ENCODE data around the gene PADI1.
A peak's percentile ranks its signal among the peaks of the same experiment; 100 is the strongest.
"Not testable (repeated sequence)": the region's sequence is repeated elsewhere in the genome, so short reads cannot be mapped to it uniquely, and the experiment has no call there.

The PADI1 gene

DNA sequence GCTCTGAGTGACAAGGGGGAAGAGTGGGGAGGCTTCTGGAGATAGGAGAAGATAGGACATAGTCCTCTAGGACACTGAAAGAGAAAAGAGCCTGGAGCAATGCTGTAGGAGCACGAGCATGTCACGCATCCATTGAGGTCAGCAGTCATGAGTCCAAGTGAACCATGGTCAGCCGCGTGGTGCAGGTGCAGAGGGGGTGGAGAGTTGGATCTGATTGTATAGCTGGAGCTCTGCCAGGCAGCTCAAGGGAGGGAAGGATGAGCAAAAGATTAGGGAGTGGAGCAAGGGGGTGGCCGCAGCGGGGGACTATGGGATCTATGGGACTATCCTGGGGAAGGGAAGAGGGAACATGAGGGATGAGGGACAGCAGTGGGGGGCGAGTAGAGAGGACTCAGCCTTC, 14.0 kb downstream of the PADI1 start:
- no peak for DNase-seq

DNA sequence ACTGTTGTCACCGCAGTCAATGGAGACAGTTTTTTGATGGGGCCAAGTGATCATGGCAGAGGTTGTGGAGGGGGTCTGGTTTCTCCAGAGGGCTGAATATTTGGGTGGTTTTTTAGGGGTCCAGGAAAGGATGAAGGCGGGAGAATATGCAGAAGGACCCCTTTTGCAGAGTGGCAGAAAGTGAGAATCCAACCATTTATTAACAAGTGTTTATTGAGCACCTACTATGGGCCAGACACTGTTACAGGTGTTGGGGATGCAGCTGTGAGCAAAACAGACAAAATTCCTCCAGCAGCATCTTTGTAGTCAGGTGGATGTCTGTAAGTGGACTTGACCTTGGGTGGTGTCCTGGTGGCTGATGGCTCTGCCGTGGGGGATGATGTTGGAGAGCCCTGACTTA, 15.4 kb downstream of the PADI1 start:
- no peak for DNase-seq

DNA sequence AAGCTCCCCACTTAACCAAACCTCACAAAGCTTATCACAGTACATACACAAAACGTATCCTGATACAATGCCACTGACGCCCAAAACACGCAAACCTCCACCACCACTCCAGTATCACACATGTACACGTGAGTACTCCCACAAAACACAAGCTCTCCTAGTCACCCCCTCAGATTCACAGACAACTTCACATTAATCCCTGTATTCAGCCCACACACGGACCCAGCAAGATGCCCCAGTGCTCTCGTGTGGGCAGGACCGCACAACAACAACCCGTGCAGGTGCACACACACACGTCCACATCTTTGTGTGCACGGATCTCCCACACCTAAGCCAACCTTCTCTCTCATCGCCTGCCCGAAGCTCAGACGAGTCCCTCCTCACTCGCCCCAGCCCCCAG, 17.6 kb downstream of the PADI1 start:
- DNase-seq = no peak

DNA sequence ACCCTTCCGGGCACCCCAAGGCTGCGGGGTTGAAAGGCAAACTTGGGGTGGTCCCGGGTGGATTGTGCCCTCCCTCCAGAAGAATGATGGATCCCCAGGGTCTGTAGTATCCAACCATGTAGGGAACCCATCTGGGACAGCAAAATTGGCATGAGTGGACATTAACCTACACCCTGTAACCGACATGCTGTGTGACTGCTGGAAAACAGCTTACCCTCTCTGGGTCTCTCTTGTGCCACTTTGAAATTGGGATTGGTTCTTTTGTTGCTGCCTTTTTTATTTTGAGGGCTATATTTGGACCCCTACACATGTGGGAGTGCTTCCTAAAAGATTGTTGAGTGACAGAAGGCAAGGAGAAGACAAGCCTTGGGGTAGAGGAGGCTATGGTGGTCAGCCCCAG, 19.5 kb downstream of the PADI1 start:
- DNase-seq = no peak

DNA sequence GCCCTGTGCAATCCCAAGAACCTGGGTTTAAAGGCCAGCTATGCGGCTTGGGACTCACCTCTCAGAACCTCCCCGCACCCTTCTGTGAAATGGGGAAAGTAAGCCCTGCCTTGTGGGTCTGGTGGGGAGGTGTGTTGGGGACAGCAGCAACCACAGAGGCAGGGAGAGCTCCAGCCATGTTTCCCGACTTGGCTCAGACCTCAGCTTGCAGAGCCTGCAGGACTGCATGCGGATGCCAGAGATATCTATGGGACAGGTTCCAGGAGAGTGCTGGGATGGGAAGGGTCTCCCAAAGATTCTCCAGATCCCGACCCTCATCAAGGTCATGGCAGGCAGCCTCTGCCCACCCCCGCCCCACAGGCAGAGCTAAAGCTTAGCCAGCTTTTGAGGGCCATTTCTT, 20.2 kb downstream of the PADI1 start:
- no peak for DNase-seq

DNA sequence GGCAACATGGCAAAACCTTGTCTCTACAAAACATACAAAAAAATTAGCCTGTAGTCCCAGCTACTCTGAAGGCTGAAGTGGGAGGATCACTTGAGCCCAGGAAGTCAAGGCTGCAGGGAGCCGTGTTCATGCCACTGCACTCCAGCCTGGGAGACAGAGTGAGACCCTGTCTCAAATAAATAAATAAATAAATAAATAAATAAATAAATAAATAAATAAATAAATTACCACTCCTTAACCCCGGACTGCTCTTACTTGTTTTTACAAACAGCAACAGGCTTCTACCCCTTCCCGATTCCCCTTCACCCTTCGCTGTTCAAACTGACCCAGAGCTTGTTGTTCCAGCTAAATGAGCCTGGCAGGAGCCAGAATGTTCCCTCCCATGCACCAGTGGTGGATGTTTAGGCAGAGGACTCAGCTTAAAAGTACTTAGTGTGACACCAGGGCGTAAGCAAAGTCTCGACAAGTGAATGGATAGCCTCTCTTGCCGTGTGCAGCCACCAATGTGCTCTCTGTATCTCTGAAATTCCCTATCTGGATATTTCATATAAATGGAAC, 22.5 kb downstream of the PADI1 start:
- DNase-seq = no peak

DNA sequence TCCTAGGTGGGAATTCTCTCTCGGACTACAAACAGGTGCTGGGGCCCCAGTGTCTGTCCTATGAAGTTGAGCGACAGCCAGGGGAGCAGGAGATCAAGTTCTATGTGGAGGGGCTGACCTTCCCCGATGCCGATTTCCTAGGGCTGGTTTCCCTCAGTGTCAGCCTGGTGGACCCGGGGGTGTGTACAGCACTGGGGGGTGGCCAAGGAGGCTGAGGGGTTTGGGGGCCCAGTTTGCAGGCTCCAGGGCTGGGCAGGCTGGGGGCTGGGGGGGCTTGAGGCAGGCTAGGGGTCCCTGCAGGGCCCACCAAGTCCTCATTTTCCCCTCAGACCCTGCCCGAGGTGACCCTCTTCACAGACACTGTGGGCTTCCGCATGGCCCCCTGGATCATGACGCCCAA, 23.7 kb downstream of the PADI1 start:
- no peak for DNase-seq

- DNase-seq = no peak
These were observed 24.5 kb downstream of the PADI1 start for GRCh38 chr1:17229379-17229778.

DNA sequence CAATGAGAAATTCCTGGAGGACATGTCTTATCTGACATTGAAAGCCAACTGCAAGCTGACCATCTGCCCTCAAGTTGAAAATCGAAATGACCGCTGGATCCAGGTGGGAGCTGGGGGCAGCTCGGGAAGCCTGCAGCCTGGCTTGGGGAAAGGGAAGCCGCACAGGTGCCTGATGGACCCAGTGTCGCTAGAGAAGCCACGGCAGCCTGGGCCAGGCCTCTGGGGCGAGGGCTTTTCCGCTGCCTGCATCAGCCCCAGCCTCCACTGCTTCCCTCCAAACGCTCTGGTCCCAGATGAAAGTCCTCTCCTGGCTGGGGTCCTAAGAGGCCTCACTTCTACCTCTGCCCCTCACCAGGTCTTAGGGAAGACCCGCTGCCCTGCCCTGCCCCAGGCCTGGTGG, 25.2 kb downstream of the PADI1 start:
- no peak for DNase-seq

GRCh38 chr1:17230671-17231310, 25.9 kb downstream of the PADI1 start:
- no peak for DNase-seq

- no peak for DNase-seq
These were observed 28.1 kb downstream of the PADI1 start for GRCh38 chr1:17232759-17233661.

DNA sequence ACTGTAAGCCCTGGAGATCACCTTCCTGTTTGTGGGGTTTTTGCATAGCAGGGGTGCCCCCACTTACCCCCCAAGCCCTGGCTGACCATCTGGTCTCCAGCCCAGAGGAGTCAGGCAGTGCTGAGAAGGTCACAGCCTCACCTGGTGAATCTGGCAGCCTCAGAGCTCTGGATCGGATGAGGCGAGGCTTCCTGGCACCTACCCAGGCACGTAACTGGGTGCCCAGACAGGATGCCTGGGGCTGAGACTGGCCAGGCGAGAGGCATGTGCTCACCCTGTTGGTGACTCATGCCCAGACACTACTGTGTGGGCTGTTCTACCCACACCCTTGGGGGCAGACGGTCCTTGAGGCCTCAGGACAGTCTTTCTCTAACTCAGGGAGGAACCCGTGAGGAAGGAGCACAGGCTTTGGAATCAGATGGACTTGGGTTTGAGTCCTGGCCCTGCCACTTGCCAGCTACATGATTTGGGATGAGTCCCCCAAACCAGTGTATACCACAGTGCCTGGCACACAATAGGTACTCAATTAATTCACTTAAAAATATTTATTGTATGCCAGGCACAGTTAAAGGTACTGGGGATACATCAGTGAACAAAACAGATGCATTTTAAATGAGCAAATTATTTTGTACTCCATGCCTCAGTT, 28.9 kb downstream of the PADI1 start:
- DNase-seq = no peak

- DNase-seq = no peak
These were observed 29.5 kb downstream of the PADI1 start for GRCh38 chr1:17234405-17234804.

DNA sequence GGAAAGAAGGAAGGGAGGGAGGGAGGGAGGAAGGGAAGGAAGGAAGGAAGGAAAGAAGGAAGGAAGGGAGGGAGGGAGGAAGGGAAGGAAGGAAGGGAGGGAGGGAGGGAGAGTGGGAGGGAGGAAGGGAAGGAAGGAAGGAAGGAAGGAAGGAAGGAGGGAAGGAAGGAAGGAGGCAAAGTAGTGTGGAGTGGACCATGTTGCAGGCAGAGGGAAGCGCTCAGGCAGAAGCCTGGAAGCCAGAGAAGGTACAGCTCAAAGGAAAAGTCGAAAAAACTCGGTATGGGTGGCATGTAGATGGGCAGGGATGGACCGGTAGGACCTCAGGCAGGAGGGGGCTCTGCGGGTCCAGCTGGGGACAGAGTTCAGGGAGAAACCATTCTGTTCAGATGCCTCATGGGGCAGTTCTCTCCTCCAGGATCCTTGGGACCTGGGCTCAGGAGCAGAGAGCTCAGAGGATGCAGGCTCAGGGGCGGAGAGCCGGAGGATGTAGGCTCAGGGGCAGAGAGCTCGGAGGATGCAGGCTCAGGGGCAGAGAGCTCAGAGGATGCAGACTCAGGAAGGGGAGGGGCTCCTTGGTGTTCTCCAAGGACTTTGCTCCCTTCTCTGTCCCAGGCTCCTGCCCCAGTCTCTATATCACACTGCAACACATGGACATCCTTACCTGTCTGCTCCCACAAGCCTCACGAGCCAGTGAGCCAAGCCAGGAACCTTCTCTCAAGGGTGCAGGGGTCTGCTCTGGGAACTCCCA, 30.4 kb downstream of the PADI1 start:
- DNase-seq = no peak

DNA sequence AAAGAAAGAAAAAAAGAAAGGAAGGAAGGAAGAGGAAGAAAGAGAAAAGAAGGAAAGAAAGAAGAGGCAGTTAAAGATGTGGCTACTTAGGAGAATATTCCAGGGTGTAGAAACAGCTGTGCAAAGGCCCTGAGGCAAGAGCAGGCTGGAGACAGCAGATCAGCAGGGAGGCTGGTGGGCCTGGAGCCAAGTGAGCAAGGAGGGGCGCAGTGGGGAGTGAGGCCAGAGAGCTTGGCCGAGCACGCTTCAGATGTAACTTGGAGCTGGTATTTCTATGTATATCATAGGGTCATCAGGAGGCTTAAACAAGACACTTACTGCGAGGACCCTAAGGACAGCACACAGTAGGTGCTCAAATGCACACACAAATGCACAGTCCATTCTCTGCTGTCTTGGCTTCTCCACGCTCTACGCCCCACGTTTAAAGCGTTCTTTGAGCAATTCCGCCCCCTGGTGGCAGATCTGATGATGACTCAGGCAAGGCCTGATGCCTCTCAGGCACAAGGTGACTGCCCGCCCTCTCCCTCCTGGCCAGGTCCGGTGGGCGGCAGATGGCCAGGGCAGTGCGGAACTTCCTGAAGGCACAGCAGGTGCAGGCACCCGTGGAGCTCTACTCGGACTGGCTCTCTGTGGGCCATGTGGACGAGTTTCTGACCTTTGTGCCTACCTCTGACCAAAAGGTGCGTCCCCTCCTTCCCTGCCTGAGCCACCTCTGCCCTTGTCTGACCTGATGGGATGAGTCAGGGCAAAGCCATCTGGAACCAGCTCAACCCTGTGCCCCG, 32.0 kb downstream of the PADI1 start:
- DNase-seq = peak; percentile 70

DNA sequence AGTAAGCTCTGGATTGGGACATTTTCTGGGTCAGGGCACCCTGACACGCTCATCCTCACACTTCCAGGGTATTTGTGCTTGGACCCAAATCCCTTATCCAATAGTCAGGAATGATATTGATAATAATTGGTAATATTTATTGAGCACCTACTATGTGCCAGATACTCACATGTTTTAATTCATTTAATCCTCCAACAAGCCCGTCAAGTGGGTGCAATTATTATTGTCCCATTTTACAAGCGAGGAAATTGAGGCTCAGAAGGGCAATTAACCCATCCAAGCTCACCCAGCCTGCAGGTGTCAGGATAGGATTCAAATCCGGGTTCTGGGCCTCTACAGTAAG, 32.6 kb downstream of the PADI1 start:
- no peak for DNase-seq

DNA sequence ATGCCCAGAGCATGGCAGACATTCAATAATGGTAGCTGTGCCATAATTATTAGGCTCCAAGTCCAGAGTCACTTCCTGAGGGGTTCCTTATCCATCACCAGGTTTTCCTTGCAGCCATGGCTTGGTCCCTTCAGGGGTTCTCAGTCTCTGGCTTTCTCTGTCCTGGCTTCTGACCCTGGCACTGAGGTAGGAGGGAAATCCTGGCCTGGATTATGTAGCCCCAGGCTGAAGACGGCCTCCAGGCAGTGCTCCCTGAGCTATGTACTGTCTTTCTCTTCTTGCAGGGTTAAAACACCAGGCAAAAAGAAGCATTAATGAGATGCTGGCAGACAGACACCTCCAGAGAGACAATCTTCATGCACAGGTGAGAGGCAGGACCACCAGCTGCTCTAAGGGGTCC, 34.5 kb downstream of the PADI1 start:
- DNase-seq = peak; percentile 65

- not testable (repeated sequence) for DNase-seq
These were observed 36.3 kb downstream of the PADI1 start for GRCh38 chr1:17241011-17241779.

DNA sequence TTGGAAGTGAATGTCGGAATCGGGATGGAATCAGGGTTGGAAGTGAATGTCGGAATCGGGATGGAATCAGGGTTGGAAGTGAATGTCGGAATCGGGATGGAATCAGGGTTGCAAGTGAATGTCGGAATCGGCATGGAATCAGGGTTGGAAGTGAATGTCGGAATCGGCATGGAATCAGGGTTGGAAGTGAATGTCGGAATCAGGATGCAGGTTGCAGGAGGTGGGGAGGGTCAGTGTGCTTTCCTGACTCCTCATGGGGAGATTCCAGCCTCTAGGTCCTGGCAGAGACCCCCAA, 36.8 kb downstream of the PADI1 start:
- DNase-seq = not testable (repeated sequence)

DNA sequence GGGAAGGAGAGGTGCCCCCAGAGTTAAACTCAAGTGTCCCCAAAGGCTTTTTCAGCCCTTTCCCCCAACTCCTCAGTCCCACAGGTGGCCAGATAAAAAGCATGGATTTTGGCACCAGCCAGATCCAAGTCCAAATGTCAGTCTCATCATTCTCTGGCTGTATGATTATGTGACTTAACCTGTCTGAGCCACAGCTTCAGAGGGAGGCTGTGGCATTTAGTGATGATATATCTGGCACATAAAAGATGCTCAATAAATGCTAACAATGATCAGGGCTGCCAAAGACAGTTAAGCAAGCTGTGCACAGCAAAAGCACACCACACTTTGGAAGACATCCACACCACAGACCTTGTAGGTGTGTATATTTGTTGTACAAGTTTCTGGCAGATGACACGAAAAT, 38.3 kb downstream of the PADI1 start:
- no peak for DNase-seq

Data from NCI-H2227 treated with DMSO at 0.1 percent for 48 hours (cell line).